A549 (cell line): Measurements from ENCODE around the gene TMEM171.

Experiments used
- CHD4 ChIP-seq: fragments of 200-600 bp; sonication (generic); IDR thresholded peaks from 2 replicates; pipeline ENCODE4 v1.6.1; 2016; ENCODE audit warnings: antibody characterized with exemption, mild to moderate bottlenecking, borderline replicate concordance
- EP300 ChIP-seq, 2 experiments: fragments of >200 bp; sonication (Bioruptor Twin); formaldehyde crosslinking; IDR thresholded peaks; 2 replicates in 1 of 2; 3 replicates in 1 of 2; pipeline ENCODE4 v1.6.1; 2016 to 2017
- MAX ChIP-seq: IDR thresholded peaks from 2 replicates; pipeline ENCODE4 v1.6.1; 2012
- TF ChIP-seq, protein P1 (sequence below): fragments of >200 bp; sonication (Bioruptor Twin); formaldehyde crosslinking; IDR thresholded peaks from 3 replicates; pipeline ENCODE4 v1.5.1; 2016

DNA sequence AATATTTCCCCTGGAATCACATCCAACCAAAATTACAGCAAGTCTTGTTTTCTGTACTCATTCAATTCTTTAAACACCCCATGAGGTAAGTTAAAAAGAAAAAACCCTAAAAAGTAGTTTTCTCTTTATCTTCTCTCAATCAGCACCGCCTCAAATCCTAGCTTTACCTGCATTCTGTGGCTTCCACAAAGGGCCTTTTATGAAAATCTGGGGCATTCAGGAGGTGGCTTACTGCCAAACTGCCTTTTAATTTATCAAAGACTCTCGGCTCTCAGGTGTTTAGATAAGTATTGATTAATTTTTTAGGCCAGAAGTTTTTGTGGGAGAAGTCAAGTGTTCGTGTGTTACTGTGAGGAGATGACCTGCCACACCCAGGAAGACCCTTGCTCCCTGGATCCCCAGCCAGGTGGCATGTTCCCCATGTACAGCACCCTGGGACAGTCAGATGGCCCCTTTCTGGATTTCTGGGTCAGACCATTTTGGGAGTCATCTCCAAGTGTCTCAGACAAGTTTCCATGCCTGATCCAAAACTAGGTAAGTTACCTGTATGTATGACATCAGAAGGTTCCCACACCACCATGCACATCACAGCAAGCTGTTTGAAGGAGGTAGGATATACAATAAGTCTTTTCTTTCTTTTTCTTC lies 6.2 kb upstream of the TMEM171 start:
- TF ChIP-seq, protein P1, sequence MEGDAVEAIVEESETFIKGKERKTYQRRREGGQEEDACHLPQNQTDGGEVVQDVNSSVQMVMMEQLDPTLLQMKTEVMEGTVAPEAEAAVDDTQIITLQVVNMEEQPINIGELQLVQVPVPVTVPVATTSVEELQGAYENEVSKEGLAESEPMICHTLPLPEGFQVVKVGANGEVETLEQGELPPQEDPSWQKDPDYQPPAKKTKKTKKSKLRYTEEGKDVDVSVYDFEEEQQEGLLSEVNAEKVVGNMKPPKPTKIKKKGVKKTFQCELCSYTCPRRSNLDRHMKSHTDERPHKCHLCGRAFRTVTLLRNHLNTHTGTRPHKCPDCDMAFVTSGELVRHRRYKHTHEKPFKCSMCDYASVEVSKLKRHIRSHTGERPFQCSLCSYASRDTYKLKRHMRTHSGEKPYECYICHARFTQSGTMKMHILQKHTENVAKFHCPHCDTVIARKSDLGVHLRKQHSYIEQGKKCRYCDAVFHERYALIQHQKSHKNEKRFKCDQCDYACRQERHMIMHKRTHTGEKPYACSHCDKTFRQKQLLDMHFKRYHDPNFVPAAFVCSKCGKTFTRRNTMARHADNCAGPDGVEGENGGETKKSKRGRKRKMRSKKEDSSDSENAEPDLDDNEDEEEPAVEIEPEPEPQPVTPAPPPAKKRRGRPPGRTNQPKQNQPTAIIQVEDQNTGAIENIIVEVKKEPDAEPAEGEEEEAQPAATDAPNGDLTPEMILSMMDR: no peak
- no peak for TF ChIP-seq MAX
- no peak for TF ChIP-seq CHD4
- no peak for TF ChIP-seq EP300 (IDR thresholded peaks at IDR 0.05)
